COLO668 (cell line): ENCODE measurements around the gene PIEZO2.
"Not testable (repeated sequence)": the region's sequence is repeated elsewhere in the genome, so short reads cannot be mapped to it uniquely, and the experiment has no call there.

Source experiments
- DNase-seq: peaks from one replicate; lab custom pipeline; 2025; ENCODE audit not compliant: unreplicated experiment; lab: John Stamatoyannopoulos, UW

PIEZO2 gene

GRCh38 chr18:10851824-10852319 is 297.5 kb downstream of the PIEZO2 start:
- no peak for DNase-seq

- no peak for DNase-seq
These were observed 298.5 kb downstream of the PIEZO2 start for GRCh38 chr18:10850840-10851239.

GRCh38 chr18:10850216-10850615 is 299.2 kb downstream of the PIEZO2 start:
- no peak for DNase-seq

GRCh38 chr18:10847907-10848306 is 301.5 kb downstream of the PIEZO2 start:
- DNase-seq = no peak

GRCh38 chr18:10847408-10847790 is 302.0 kb downstream of the PIEZO2 start:
- no peak for DNase-seq

- no peak for DNase-seq
These were observed 302.5 kb downstream of the PIEZO2 start for GRCh38 chr18:10846657-10847407.

GRCh38 chr18:10846035-10846434 is 303.3 kb downstream of the PIEZO2 start:
- not testable (repeated sequence) for DNase-seq

- DNase-seq = no peak
These were observed 305.8 kb downstream of the PIEZO2 start for GRCh38 chr18:10843565-10843964.

- no peak for DNase-seq
These were observed 306.5 kb downstream of the PIEZO2 start for GRCh38 chr18:10842861-10843260.

- no peak for DNase-seq
These were observed 307.0 kb downstream of the PIEZO2 start for GRCh38 chr18:10842371-10842770.

- DNase-seq = no peak
These were observed 308.2 kb downstream of the PIEZO2 start for GRCh38 chr18:10841203-10841602.

GRCh38 chr18:10840743-10841142 is 308.6 kb downstream of the PIEZO2 start:
- no peak for DNase-seq

- no peak for DNase-seq
These were observed 309.9 kb downstream of the PIEZO2 start for GRCh38 chr18:10839421-10839820.

- no peak for DNase-seq
These were observed 310.8 kb downstream of the PIEZO2 start for GRCh38 chr18:10838553-10838952.

GRCh38 chr18:10834128-10834815 is 315.1 kb downstream of the PIEZO2 start:
- DNase-seq = no peak

GRCh38 chr18:10833656-10834055 is 315.7 kb downstream of the PIEZO2 start:
- no peak for DNase-seq

GRCh38 chr18:10826400-10826799 is 323.0 kb downstream of the PIEZO2 start:
- DNase-seq = no peak

- no peak for DNase-seq
These were observed 326.9 kb downstream of the PIEZO2 start for GRCh38 chr18:10822456-10822855.

- DNase-seq = no peak
These were observed 328.7 kb downstream of the PIEZO2 start for GRCh38 chr18:10820681-10821080.

GRCh38 chr18:10814336-10814735 is 335.0 kb downstream of the PIEZO2 start:
- no peak for DNase-seq

- no peak for DNase-seq
These were observed 343.7 kb downstream of the PIEZO2 start for GRCh38 chr18:10805587-10806118.

GRCh38 chr18:10804126-10804525 is 345.2 kb downstream of the PIEZO2 start:
- DNase-seq = peak; percentile 21
